ENCODE results near the gene OR1N2.

DNA sequence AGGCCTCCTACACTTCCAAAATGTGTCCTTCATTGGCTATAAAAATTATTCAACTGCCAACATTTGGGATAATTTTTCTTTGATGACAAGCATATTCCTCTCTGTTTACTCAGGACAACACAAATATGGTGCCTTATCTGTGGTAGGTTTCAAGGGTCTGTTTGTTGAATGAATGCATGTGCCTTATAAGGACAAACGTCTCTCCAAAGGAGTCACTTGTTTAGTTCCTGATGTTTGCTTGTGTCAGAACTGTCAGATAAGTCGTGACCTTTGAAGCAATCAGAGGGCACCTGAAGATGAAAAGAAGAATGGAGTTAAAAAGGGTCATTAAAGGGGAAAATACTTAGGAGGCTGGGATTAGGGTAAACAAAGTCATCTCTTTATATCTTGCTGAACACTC lies 45.9 kb upstream of the OR1N2 start:
- TF ChIP-seq POLR2A (IDR thresholded peaks at IDR 0.05; ENCODE audit: low read depth, low read length) (no peak), POLR2AphosphoS5 (IDR thresholded peaks at IDR 0.05; ENCODE audit: low read depth, low read length) (no peak), TAF1 (IDR thresholded peaks at IDR 0.05; ENCODE audit: low read depth, low read length) (no peak), POU2F2 (IDR thresholded peaks at IDR 0.05; ENCODE audit: low read depth, low read length) (no peak), PAX5 (IDR thresholded peaks at IDR 0.05; ENCODE audit: insufficient read depth, low read length, severe bottlenecking) (no peak), SPI1 (IDR thresholded peaks at IDR 0.05; ENCODE audit: low read depth, low read length) (no peak)

All from GM12891 (cell line).